Keratinocyte (primary cell): ENCODE results near the gene ADGRG6. TPM values are rescaled to one million over a fixed set of nuclear protein-coding genes. Genes with fewer than 3 reads are reported as not detected.

Source experiments
- DNase-seq: peaks from one replicate; pipeline ENCODE4 v3.0.0-alpha.2; 2011; ENCODE audit warnings: low read depth, missing footprints, low spot score
- FAIRE-seq: peaks from 2 replicates; lab custom pipeline; 2011; peaks lifted over from hg19 to GRCh38; lab: Jason Lieb, UNC
- H2AFZ ChIP-seq: 2 replicates; pipeline ENCODE4 v1.6.0; 2012; ENCODE audit warnings: low read length, control low read depth, inconsistent platforms; ENCODE audit not compliant: control insufficient read depth
- H3K27ac ChIP-seq: 2 replicates; pipeline ENCODE4 v1.5.1; 2011; ENCODE audit warnings: low read length; ENCODE audit not compliant: control insufficient read depth, insufficient read depth
- H3K27me3 ChIP-seq: 3 replicates; pipeline ENCODE4 v1.6.0; 2011; ENCODE audit warnings: low read length; ENCODE audit not compliant: control insufficient read depth, insufficient read depth; ENCODE audit errors: extremely low read depth
- H3K36me3 ChIP-seq, 2 experiments: 2 replicates in 1 of 2; 3 replicates in 1 of 2; pipeline ENCODE4 v1.5.1; 2011; ENCODE audit warnings: low read length in 2 of 2, mild to moderate bottlenecking in 1 of 2; ENCODE audit not compliant: control insufficient read depth in 2 of 2, insufficient read depth in 2 of 2; ENCODE audit errors: extremely low read depth in 1 of 2
- H3K4me1 ChIP-seq: 3 replicates; pipeline ENCODE4 v1.5.1; 2011; ENCODE audit warnings: low read length; ENCODE audit not compliant: control insufficient read depth, insufficient read depth; ENCODE audit errors: extremely low read depth
- H3K4me2 ChIP-seq: 3 replicates; pipeline ENCODE4 v1.6.0; 2011; ENCODE audit warnings: low read depth, low read length; ENCODE audit not compliant: control insufficient read depth, insufficient read depth; ENCODE audit errors: extremely low read depth
- H3K4me3 ChIP-seq, 3 experiments: fragments of 200-600 bp in 1 of 3; sonication (generic) in 1 of 3; 2 replicates in 2 of 3; 3 replicates in 1 of 3; pipeline ENCODE4 v1.5.1; 2011 to 2016; ENCODE audit warnings: low read length in 3 of 3, mild to moderate bottlenecking in 3 of 3, control low read depth in 2 of 3, inconsistent platforms in 1 of 3, low read depth in 1 of 3, mixed read lengths in 1 of 3, mixed run types in 1 of 3, moderate library complexity in 1 of 3; ENCODE audit not compliant: control insufficient read depth in 2 of 3, insufficient read depth in 2 of 3; ENCODE audit errors: extremely low read depth in 1 of 3
- H3K79me2 ChIP-seq: 2 replicates; pipeline ENCODE4 v1.6.0; 2012; ENCODE audit warnings: low read length; ENCODE audit not compliant: control insufficient read depth, insufficient read depth
- H3K9ac ChIP-seq: 3 replicates; pipeline ENCODE4 v1.6.0; 2011; ENCODE audit warnings: low read length; ENCODE audit not compliant: control insufficient read depth, insufficient read depth; ENCODE audit errors: extremely low read depth
- H3K9me1 ChIP-seq: 3 replicates; pipeline ENCODE4 v1.6.0; 2011; ENCODE audit warnings: low read length; ENCODE audit not compliant: control insufficient read depth, insufficient read depth; ENCODE audit errors: extremely low read depth
- H3K9me3 ChIP-seq: 2 replicates; pipeline ENCODE4 v1.5.1; 2012; ENCODE audit warnings: low read depth, low read length; ENCODE audit not compliant: control insufficient read depth
- H4K20me1 ChIP-seq: 3 replicates; pipeline ENCODE4 v1.6.0; 2011; ENCODE audit warnings: low read length; ENCODE audit not compliant: control insufficient read depth, insufficient read depth; ENCODE audit errors: extremely low read depth
- CTCF ChIP-seq, 3 experiments: IDR thresholded peaks in 1 of 3; conservative IDR thresholded peaks in 1 of 3; optimal IDR thresholded peaks in 1 of 3; 2 replicates in 2 of 3; 3 replicates in 1 of 3; pipeline versions ENCODE3 to v1.5.1; 2011; ENCODE audit warnings: low read length in 3 of 3, mild to moderate bottlenecking in 3 of 3, moderate library complexity in 2 of 3, control low read depth in 1 of 3, inconsistent platforms in 1 of 3; ENCODE audit not compliant: insufficient read depth in 2 of 3; ENCODE audit errors: extremely low read depth in 1 of 3
- EZH2 ChIP-seq: IDR thresholded peaks from one replicate; pipeline ENCODE4 v1.6.1; 2012; ENCODE audit warnings: inconsistent platforms, mild to moderate bottlenecking, low read length, moderate library complexity
- dilution Hi-C: fragments of 300-500 bp; cut with MboI; formaldehyde crosslinking; loops from one replicate; pipeline ENCODE4 v1.7.0; 2020; ENCODE audit warnings: low sequenced_read_pairs; ENCODE audit not compliant: extremely low pct_ligation_motif_present
- polyA plus RNA-seq, 5 experiments: library from polyadenylated mRNA; depleted of rRNA in 3 of 5; stranded (reverse) in 3 of 5; stranded (forward) in 1 of 5; unstranded in 1 of 5; fragments of >200 nt; gene quantifications; 1 replicate in 1 of 5; 2 replicates in 3 of 5; 3 replicates in 1 of 5; pipeline versions ENCODE4 v1.2.1 to v1.2.3, GENCODE V29; 2011 to 2012; ENCODE audit warnings: missing spikeins in 2 of 5, low read depth in 1 of 5, low replicate concordance in 1 of 5

ADGRG6 gene
- polyA plus RNA-seq, 1 donor (not counting 4 experiments of a cell fraction or from before 2014, with no cell fraction given): 20.1 TPM

- Histone ChIP-seq H3K27ac (peak overlapping the region; percentile 87), H3K9ac (peak overlapping the region; percentile 4), H3K79me2 (peaks cover 18% of the 10 kb centered on the region), H3K9me3 (no peaks in the 10 kb centered on the region), H3K4me2 (peak overlapping the region; percentile 79), H2AFZ (no peak overlapping the region), H3K4me1 (peaks cover 12% of the 10 kb centered on the region), H3K4me3 (peak overlapping the region in 2 of 3 experiments; percentile 29 to 82), H3K27me3 (no peaks in the 10 kb centered on the region), H3K36me3 (no peaks in the 10 kb centered on the region), H4K20me1 (no peaks in the 10 kb centered on the region), H3K9me1 (no peaks in the 10 kb centered on the region)
- FAIRE-seq (no peak), DNase-seq (no peak)
- dilution Hi-C loops: no loop called here
- TF ChIP-seq EZH2 (no peak), CTCF (optimal IDR thresholded peaks at IDR 0.05 in 1 of 3, IDR thresholded peaks at IDR 0.05 in 1 of 3, conservative IDR thresholded peaks at IDR 0.05 in 1 of 3; ENCODE audit: extremely low read depth in 1 of 3, insufficient read depth in 2 of 3, low read length in 3 of 3) (no peak)
Observed at GRCh38 chr6:142304241-142304640, 2.4 kb downstream of the ADGRG6 start.

GRCh38 chr6:142306736-142307135 is 4.9 kb downstream of the ADGRG6 start:
- DNase-seq: no peak
- no peaks in the 10 kb centered on the region for H3K36me3 ChIP-seq
- no peak overlapping the region for H2AFZ ChIP-seq
- dilution Hi-C loops: no loop called here
- H3K4me3 ChIP-seq: no peak overlapping the region
- no peak overlapping the region for H3K4me2 ChIP-seq
- peaks cover 18% of the 10 kb centered on the region for H3K79me2 ChIP-seq
- no peak overlapping the region for H3K27ac ChIP-seq
- no peaks in the 10 kb centered on the region for H3K9me1 ChIP-seq
- no peaks in the 10 kb centered on the region for H3K27me3 ChIP-seq
- H3K9ac ChIP-seq: no peak overlapping the region
- TF ChIP-seq CTCF (optimal IDR thresholded peaks at IDR 0.05 in 1 of 3, IDR thresholded peaks at IDR 0.05 in 1 of 3, conservative IDR thresholded peaks at IDR 0.05 in 1 of 3; ENCODE audit: extremely low read depth in 1 of 3, insufficient read depth in 2 of 3, low read length in 3 of 3) (no peak), EZH2 (no peak)
- no peak for FAIRE-seq
- H4K20me1 ChIP-seq: no peaks in the 10 kb centered on the region
- no peaks in the 10 kb centered on the region for H3K9me3 ChIP-seq
- H3K4me1 ChIP-seq: peaks cover 2% of the 10 kb centered on the region
